ENCODE data around the gene SETD3. TPM values are rescaled to one million over a fixed set of nuclear protein-coding genes. Genes with fewer than 3 reads are reported as not detected.

SETD3 gene
- total and polyA plus RNA-seq, 9 donors = 27.9 to 133 (median 79.2) TPM

DNA sequence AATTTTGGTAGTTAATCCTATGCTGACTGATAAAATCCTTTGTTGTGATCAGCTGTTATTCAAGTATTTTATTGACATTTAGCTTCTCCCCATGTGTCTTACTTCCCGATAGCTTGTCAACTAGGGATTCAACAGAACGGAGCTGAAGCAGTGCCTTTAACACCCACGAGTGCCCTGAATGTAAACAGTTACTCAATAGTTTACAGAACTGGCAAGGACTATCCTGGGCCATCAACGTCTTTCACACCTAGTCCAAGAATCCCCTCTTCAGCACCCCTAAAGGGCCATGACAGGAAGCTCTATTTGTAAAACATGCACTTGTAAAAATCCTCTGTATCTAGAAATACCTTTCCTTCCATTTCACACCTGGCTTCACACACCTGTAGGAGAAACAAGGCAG is 45.3 kb downstream of the SETD3 start:
- TF ChIP-seq POLR2A (IDR thresholded peaks at IDR 0.05) (no peak), EP300 (IDR thresholded peaks at IDR 0.05) (no peak)
- TF ChIP-seq, protein P1, sequence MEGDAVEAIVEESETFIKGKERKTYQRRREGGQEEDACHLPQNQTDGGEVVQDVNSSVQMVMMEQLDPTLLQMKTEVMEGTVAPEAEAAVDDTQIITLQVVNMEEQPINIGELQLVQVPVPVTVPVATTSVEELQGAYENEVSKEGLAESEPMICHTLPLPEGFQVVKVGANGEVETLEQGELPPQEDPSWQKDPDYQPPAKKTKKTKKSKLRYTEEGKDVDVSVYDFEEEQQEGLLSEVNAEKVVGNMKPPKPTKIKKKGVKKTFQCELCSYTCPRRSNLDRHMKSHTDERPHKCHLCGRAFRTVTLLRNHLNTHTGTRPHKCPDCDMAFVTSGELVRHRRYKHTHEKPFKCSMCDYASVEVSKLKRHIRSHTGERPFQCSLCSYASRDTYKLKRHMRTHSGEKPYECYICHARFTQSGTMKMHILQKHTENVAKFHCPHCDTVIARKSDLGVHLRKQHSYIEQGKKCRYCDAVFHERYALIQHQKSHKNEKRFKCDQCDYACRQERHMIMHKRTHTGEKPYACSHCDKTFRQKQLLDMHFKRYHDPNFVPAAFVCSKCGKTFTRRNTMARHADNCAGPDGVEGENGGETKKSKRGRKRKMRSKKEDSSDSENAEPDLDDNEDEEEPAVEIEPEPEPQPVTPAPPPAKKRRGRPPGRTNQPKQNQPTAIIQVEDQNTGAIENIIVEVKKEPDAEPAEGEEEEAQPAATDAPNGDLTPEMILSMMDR (IDR thresholded peaks at IDR 0.05) = no peak
- H3K4me3 ChIP-seq = no peak overlapping the region
- 64 to 67% (median 64%) methylated on average over 4 of the region's 4 CpGs for WGBS, 3 donors
- H3K27me3 ChIP-seq = no peaks in the 10 kb centered on the region
- H3K9me3 ChIP-seq = no peaks in the 10 kb centered on the region
- no peak overlapping the region for H3K27ac ChIP-seq
- H3K4me1 ChIP-seq (ENCODE audit: insufficient read depth) = no peaks in the 10 kb centered on the region
- intact Hi-C loops (cut with DNase I) = no loop called here
- no peaks in the 10 kb centered on the region for H3K36me3 ChIP-seq
- DNase-seq = no peak

DNA sequence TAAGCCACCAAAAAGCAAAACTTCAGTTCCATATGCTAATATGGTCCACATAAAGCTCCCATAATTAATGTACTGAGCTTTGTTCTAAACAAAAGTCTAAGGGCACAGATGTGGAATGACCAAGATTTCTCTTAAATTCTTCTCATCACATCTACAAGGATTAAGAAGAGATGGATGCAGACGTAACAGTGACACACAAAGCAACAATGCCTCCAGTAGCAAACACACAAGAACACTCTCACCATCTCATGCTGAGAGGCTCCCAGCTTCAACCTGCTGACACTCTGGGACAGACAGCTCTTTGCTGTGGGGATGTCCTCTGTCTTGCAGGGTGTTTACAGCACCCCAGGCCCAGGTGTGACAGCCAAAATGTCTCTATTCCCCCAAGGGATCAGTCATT is 48.2 kb downstream of the SETD3 start:
- 58 to 64% (median 62%) methylated on average over 1 of the region's 1 CpG for WGBS, 3 donors

DNA sequence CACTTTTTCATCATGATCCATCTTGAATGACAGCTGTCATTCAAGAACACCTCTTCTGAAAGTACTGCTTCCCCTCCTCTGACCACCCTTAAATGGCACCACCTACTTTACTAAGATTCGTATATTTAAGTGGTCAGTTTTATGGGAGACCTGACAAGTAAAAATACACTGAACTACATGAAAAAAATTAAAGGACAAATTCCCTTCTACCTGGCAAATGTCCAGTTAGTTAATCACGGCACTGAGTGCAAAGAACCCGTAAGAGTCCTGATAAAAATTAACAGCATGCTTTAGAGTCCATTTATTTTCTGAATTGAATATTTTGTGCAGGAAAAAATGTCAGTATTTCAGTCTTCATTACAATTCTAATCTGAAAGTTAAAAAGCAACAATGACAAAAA is 48.7 kb downstream of the SETD3 start:
- no peaks in the 10 kb centered on the region for H3K36me3 ChIP-seq
- H3K27me3 ChIP-seq = no peaks in the 10 kb centered on the region
- intact Hi-C loops (cut with DNase I) = no loop called here
- no peak overlapping the region for H3K4me3 ChIP-seq
- no peaks in the 10 kb centered on the region for H3K4me1 ChIP-seq (ENCODE audit: insufficient read depth)
- no peak overlapping the region for H3K27ac ChIP-seq
- 10 to 16% (median 11%) methylated on average over 3 of the region's 3 CpGs for WGBS, 3 donors
- no peak for DNase-seq
- no peaks in the 10 kb centered on the region for H3K9me3 ChIP-seq
- no peak for TF ChIP-seq EP300 (IDR thresholded peaks at IDR 0.05)
- TF ChIP-seq POLR2A (IDR thresholded peaks at IDR 0.05) = no peak
- TF ChIP-seq, protein P1 (IDR thresholded peaks at IDR 0.05) = no peak

More for the DNA sequence above, 48.2 kb downstream of the SETD3 start:
- Histone ChIP-seq H3K36me3 (no peaks in the 10 kb centered on the region), H3K27ac (no peak overlapping the region), H3K4me3 (no peak overlapping the region), H3K9me3 (no peaks in the 10 kb centered on the region), H3K27me3 (no peaks in the 10 kb centered on the region), H3K4me1 (ENCODE audit: insufficient read depth) (no peaks in the 10 kb centered on the region)
- intact Hi-C loops (cut with DNase I) = no loop called here
- no peak for TF ChIP-seq POLR2A (IDR thresholded peaks at IDR 0.05)
- TF ChIP-seq, protein P1 (IDR thresholded peaks at IDR 0.05) = no peak
- TF ChIP-seq EP300 (IDR thresholded peaks at IDR 0.05) = no peak
- DNase-seq = no peak

DNA sequence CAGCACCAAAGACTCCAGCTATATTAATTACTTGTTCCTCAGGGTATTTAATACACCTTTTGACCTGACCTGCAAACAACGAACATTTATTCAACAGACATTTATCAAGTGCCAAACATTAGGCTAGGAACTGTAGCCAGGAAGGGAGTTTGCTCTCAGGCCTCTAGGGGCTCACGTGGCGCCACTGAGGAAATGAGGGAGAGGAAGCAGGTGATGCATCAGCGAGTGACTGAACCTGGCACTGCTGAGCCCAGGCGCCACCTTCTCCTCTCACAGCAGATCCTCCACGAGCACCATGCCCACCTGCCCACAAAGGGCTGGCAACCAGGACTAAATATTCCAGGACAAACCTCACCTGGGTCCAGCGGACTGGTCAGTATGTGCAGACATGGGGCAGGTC is 50.2 kb downstream of the SETD3 start:
- Histone ChIP-seq H3K4me3 (no peak overlapping the region), H3K27ac (no peak overlapping the region), H3K4me1 (ENCODE audit: insufficient read depth) (peaks cover 1% of the 10 kb centered on the region), H3K36me3 (no peaks in the 10 kb centered on the region), H3K27me3 (no peaks in the 10 kb centered on the region), H3K9me3 (no peaks in the 10 kb centered on the region)
- TF ChIP-seq EP300 (IDR thresholded peaks at IDR 0.05) (no peak), POLR2A (IDR thresholded peaks at IDR 0.05) (no peak)
- TF ChIP-seq, protein P1 (IDR thresholded peaks at IDR 0.05) = no peak
- 78 to 82% (median 79%) methylated on average over 7 of the region's 7 CpGs for WGBS, 3 donors
- no peak for DNase-seq
- intact Hi-C loops (cut with DNase I) = no loop called here

Data from ovary (tissue), 9 donors.